H1 (cell line): Measurements from ENCODE around the gene C8B. TPM values are rescaled to one million over a fixed set of nuclear protein-coding genes. Genes with fewer than 3 reads are reported as not detected.

Experiments used
- CBX5 ChIP-seq: fragments of 300-800, 300-1000 bp; sonication (generic); IDR thresholded peaks from 2 replicates; pipeline ENCODE4 v1.7.1; 2016; ENCODE audit warnings: antibody characterized with exemption, low read length, low read depth
- CEBPB ChIP-seq: IDR thresholded peaks from 2 replicates; pipeline ENCODE4 v1.6.1; 2012; ENCODE audit warnings: low read depth, low read length
- CTBP2 ChIP-seq: IDR thresholded peaks from 2 replicates; pipeline ENCODE4 v1.7.0; 2011; ENCODE audit warnings: borderline replicate concordance, mild to moderate bottlenecking, moderate library complexity, mixed read lengths, low read length; ENCODE audit not compliant: insufficient read depth, insufficient read length
- EGR1 ChIP-seq: IDR thresholded peaks from 2 replicates; pipeline ENCODE4 v1.6.1; 2011; ENCODE audit warnings: low read depth, low read length, borderline replicate concordance
- HDAC6 ChIP-seq: IDR thresholded peaks from one replicate; pipeline ENCODE4 v1.7.1; 2012; ENCODE audit warnings: low read depth, mild to moderate bottlenecking, inconsistent platforms, low read length, moderate library complexity
- KDM1A ChIP-seq: fragments of 200-600, 300-600 bp; sonication (generic); IDR thresholded peaks from 2 replicates; pipeline ENCODE4 v1.7.1; 2016; ENCODE audit warnings: mild to moderate bottlenecking, low read length, borderline replicate concordance
- POU5F1 ChIP-seq: IDR thresholded peaks from 2 replicates; pipeline ENCODE4 v1.6.1; 2011; ENCODE audit warnings: low read depth, mild to moderate bottlenecking, low read length, moderate library complexity
- SP2 ChIP-seq: IDR thresholded peaks from 2 replicates; pipeline ENCODE4 v1.6.1; 2012; ENCODE audit warnings: mild to moderate bottlenecking, low read length, inconsistent platforms
- polyA plus RNA-seq, 7 experiments: library from polyadenylated mRNA; depleted of rRNA in 3 of 7; stranded (reverse) in 5 of 7; unstranded in 2 of 7; fragments of >200 nt in 5 of 7; fragments of 200-250 nt in 2 of 7; gene quantifications; 1 replicate in 5 of 7; 2 replicates in 1 of 7; 4 replicates in 1 of 7; pipeline versions ENCODE4 v1.2.1 to v1.2.3, GENCODE V29; 2011 to 2013; ENCODE audit warnings: missing spikeins in 2 of 7, mixed read lengths in 2 of 7
- total RNA-seq: library from RNA; stranded (reverse); fragmentation: NEBNext Ultra II Directional; extraction: Animal tissue kit (Norgen Biotek cat#: 25700); gene quantifications from 2 replicates; pipeline ENCODE4 v1.2.1, GENCODE V29; 2021
- TF ChIP-seq, protein P1 (sequence below): IDR thresholded peaks from 2 replicates; pipeline ENCODE4 v1.6.1; 2011; ENCODE audit warnings: low read depth, mild to moderate bottlenecking, low read length; ENCODE audit not compliant: insufficient read depth
- TF ChIP-seq, protein P2 (sequence below): IDR thresholded peaks from 2 replicates; pipeline ENCODE4 v1.6.1; 2012; ENCODE audit warnings: inconsistent platforms

The C8B gene
- total and polyA plus RNA-seq, 2 of the 8 experiments (the other 6 are each of a cell fraction or from before 2014, with no cell fraction given), result not detected

- no peak for TF ChIP-seq POU5F1
- TF ChIP-seq CBX5, result no peak
- TF ChIP-seq, protein P1, sequence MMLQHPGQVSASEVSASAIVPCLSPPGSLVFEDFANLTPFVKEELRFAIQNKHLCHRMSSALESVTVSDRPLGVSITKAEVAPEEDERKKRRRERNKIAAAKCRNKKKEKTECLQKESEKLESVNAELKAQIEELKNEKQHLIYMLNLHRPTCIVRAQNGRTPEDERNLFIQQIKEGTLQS, result no peak
- TF ChIP-seq SP2, result no peak
- TF ChIP-seq, protein P2, sequence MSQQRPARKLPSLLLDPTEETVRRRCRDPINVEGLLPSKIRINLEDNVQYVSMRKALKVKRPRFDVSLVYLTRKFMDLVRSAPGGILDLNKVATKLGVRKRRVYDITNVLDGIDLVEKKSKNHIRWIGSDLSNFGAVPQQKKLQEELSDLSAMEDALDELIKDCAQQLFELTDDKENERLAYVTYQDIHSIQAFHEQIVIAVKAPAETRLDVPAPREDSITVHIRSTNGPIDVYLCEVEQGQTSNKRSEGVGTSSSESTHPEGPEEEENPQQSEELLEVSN, result no peak
- no peak for TF ChIP-seq KDM1A
- TF ChIP-seq CTBP2, result no peak
- TF ChIP-seq HDAC6, result no peak
- TF ChIP-seq CEBPB, result no peak
- no peak for TF ChIP-seq EGR1
These were observed 25.8 kb upstream of the C8B start (continued) for GRCh38 chr1:56991576-56991975.
